Measurements from ENCODE around the gene CARM1.

Gene CARM1

GRCh38 chr19:10927730-10928562 is 56.6 kb downstream of the CARM1 start:
- H3K27ac ChIP-seq (ENCODE audit: low read length, poor library complexity, severe bottlenecking): no peak overlapping the region
- peaks cover 35% of the 10 kb centered on the region for H3K79me1 ChIP-seq (replicated peaks; ENCODE audit: low read length, poor library complexity, severe bottlenecking)
- H3K23ac ChIP-seq (ENCODE audit: low read length in 2 of 2): no peak overlapping the region
- H3K4ac ChIP-seq (ENCODE audit: low read depth in 1 of 2, low read length in 2 of 2): peak overlapping the region; percentile 46 to 69
- H3K9ac ChIP-seq (ENCODE audit: low read length): peak overlapping the region; percentile 92
- 19% methylated on average over 45 of the region's 47 CpGs for WGBS
- peaks cover 28 to 52% of the 10 kb centered on the region in 2 experiments for H3K36me3 ChIP-seq (ENCODE audit: control insufficient read depth in 1 of 2, insufficient read depth in 2 of 2, low read depth in 1 of 2, low read length in 2 of 2)
- H3K27me3 ChIP-seq (ENCODE audit: control insufficient read depth in 1 of 2, insufficient read depth in 1 of 2, low read length in 2 of 2): no peaks in the 10 kb centered on the region
- H3K4me3 ChIP-seq (ENCODE audit: insufficient read depth in 1 of 2, low read depth in 1 of 2, low read length in 2 of 2): peak overlapping the region; percentile 93 to 95
- peaks cover 19% of the 10 kb centered on the region for H3K4me1 ChIP-seq (ENCODE audit: control insufficient read depth, insufficient read depth, low read depth, low read length)
- peak overlapping the region; percentile 36 for H2AFZ ChIP-seq (ENCODE audit: low read depth, low read length)
- peak overlapping the region; percentile 87 for H2AK5ac ChIP-seq (ENCODE audit: low read length, severe bottlenecking)
- H2BK5ac ChIP-seq (ENCODE audit: low read depth, low read length, poor library complexity, severe bottlenecking): no peak overlapping the region
- peak overlapping the region in 1 of 2 experiments; percentile 87 for H3K14ac ChIP-seq (ENCODE audit: low read length in 2 of 2)
- peak overlapping the region; percentile 86 for H4K91ac ChIP-seq (ENCODE audit: low read length)
- H2BK15ac ChIP-seq (ENCODE audit: low read depth, poor library complexity, severe bottlenecking): peak overlapping the region; percentile 39
- peak overlapping the region; percentile 84 for H2BK120ac ChIP-seq (ENCODE audit: low read depth, low read length)
- peak overlapping the region; percentile 99 for H4K8ac ChIP-seq (ENCODE audit: low read length)
- no peak for DNase-seq
- peak overlapping the region; percentile 85 for H3K4me2 ChIP-seq (ENCODE audit: low read length, poor library complexity, severe bottlenecking)
- H3K9me3 ChIP-seq (ENCODE audit: control insufficient read depth, low read length): no peaks in the 10 kb centered on the region
- H2BK12ac ChIP-seq (ENCODE audit: low read length in 2 of 2): peak overlapping the region; percentile 31 to 76
- peak overlapping the region; percentile 45 to 94 for H3K18ac ChIP-seq (ENCODE audit: low read depth in 1 of 2, low read length in 2 of 2)

DNA sequence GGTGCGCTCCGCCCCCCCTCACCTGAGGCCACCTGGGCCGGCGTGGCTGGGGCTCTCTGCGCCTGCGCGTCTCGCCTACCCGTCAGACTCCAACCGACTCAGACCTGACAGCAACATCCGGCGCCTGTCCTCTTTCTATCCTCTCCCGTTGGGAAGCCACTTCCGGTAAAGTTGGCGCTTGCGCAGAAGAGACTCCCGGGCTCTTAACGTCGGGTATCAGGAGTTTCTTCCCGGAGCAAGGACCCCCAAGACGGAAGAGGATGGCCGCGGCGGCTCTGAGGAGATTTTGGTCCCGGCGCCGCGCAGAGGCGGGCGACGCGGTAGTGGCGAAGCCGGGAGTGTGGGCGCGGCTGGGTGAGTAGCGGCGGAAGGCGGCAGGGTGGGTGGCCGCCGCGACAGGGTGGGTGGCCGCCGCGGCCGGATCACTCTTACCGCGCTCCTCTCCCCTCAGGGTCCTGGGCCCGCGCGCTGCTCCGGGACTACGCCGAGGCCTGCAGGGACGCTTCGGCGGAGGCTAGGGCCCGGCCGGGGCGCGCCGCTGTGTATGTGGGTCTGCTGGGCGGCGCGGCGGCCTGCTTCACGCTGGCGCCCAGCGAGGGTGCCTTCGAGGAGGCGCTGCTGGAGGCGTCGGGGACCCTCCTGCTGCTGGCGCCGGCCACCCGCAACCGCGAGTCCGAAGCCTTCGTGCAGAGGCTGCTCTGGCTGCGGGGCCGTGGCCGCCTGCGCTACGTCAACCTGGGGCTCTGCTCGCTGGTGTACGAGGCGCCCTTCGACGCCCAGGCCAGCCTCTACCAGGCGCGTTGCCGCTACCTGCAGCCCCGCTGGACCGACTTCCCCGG is 57.4 kb downstream of the CARM1 start, which contains the start of the genes TIMM29 and YIPF2:
TIMM29 (plus strand) TSS at position 249 of the 839 bp plus-strand sequence; CDS start at position 261, 12 bp downstream.
YIPF2 (minus strand) TSS at position 77 of the 839 bp plus-strand sequence. CDS start 229 bp downstream, outside the sequence.
- H3K9me3 ChIP-seq (ENCODE audit: control insufficient read depth, low read length): no peaks in the 10 kb centered on the region
- H3K23ac ChIP-seq (ENCODE audit: low read length in 2 of 2): peak within 1 kb of the TSS in 1 of 2 experiments; percentile 92
- peak within 1 kb of the TSS; percentile 90 for H4K91ac ChIP-seq (ENCODE audit: low read length)
- whole genome bisulfite sequencing: 1% methylated on average over 58 of the region's 96 CpGs
- H4K8ac ChIP-seq (ENCODE audit: low read length): peak within 1 kb of the TSS; percentile 99
- peak within 1 kb of the TSS; percentile 31 to 76 for H2BK12ac ChIP-seq (ENCODE audit: low read length in 2 of 2)
- H2BK15ac ChIP-seq (ENCODE audit: low read depth, poor library complexity, severe bottlenecking): peak within 1 kb of the TSS; percentile 39
- peak within 1 kb of the TSS; percentile 93 to 95 for H3K4me3 ChIP-seq (ENCODE audit: insufficient read depth in 1 of 2, low read depth in 1 of 2, low read length in 2 of 2)
- H2AFZ ChIP-seq (ENCODE audit: low read depth, low read length): peak within 1 kb of the TSS; percentile 36
- peak within 1 kb of the TSS; percentile 85 to 94 for H3K18ac ChIP-seq (ENCODE audit: low read depth in 1 of 2, low read length in 2 of 2)
- H2BK120ac ChIP-seq (ENCODE audit: low read depth, low read length): peak within 1 kb of the TSS; percentile 84
- H3K14ac ChIP-seq (ENCODE audit: low read length in 2 of 2): peak within 1 kb of the TSS in 1 of 2 experiments; percentile 87
- peak within 1 kb of the TSS; percentile 92 for H3K9ac ChIP-seq (ENCODE audit: low read length)
- peak within 1 kb of the TSS; percentile 91 to 99 for H3K4ac ChIP-seq (ENCODE audit: low read depth in 1 of 2, low read length in 2 of 2)
- peak within 1 kb of the TSS; percentile 87 for H2AK5ac ChIP-seq (ENCODE audit: low read length, severe bottlenecking)
- H3K4me2 ChIP-seq (ENCODE audit: low read length, poor library complexity, severe bottlenecking): peak within 1 kb of the TSS; percentile 98
- no peak within 1 kb of the TSS for H2BK5ac ChIP-seq (ENCODE audit: low read depth, low read length, poor library complexity, severe bottlenecking)
- no peaks in the 10 kb centered on the region for H3K27me3 ChIP-seq (ENCODE audit: control insufficient read depth in 1 of 2, insufficient read depth in 1 of 2, low read length in 2 of 2)
- H3K36me3 ChIP-seq (ENCODE audit: control insufficient read depth in 1 of 2, insufficient read depth in 2 of 2, low read depth in 1 of 2, low read length in 2 of 2): peaks cover 26 to 46% of the 10 kb centered on the region in 2 experiments
- H3K27ac ChIP-seq (ENCODE audit: low read length, poor library complexity, severe bottlenecking): no peak within 1 kb of the TSS
- H3K79me1 ChIP-seq (replicated peaks; ENCODE audit: low read length, poor library complexity, severe bottlenecking): peaks cover 34% of the 10 kb centered on the region
- DNase-seq: peak; percentile 98
- H3K4me1 ChIP-seq (ENCODE audit: control insufficient read depth, insufficient read depth, low read depth, low read length): peaks cover 19% of the 10 kb centered on the region

- Histone ChIP-seq H2AK5ac (ENCODE audit: low read length, severe bottlenecking) (no peak overlapping the region), H2BK120ac (ENCODE audit: low read depth, low read length) (no peak overlapping the region), H3K9me3 (ENCODE audit: control insufficient read depth, low read length) (no peaks in the 10 kb centered on the region), H3K27ac (ENCODE audit: low read length, poor library complexity, severe bottlenecking) (no peak overlapping the region), H2AFZ (ENCODE audit: low read depth, low read length) (no peak overlapping the region), H3K18ac (ENCODE audit: low read depth in 1 of 2, low read length in 2 of 2) (no peak overlapping the region), H3K9ac (ENCODE audit: low read length) (peak overlapping the region; percentile 92), H3K23ac (ENCODE audit: low read length in 2 of 2) (peak overlapping the region in 1 of 2 experiments; percentile 83), H3K4ac (ENCODE audit: low read depth in 1 of 2, low read length in 2 of 2) (peak overlapping the region; percentile 91 to 99), H3K27me3 (ENCODE audit: control insufficient read depth in 1 of 2, insufficient read depth in 1 of 2, low read length in 2 of 2) (no peaks in the 10 kb centered on the region), H2BK15ac (ENCODE audit: low read depth, poor library complexity, severe bottlenecking) (no peak overlapping the region), H2BK5ac (ENCODE audit: low read depth, low read length, poor library complexity, severe bottlenecking) (no peak overlapping the region), H2BK12ac (ENCODE audit: low read length in 2 of 2) (no peak overlapping the region), H3K79me1 (replicated peaks; ENCODE audit: low read length, poor library complexity, severe bottlenecking) (peaks cover 28% of the 10 kb centered on the region), H3K4me1 (ENCODE audit: control insufficient read depth, insufficient read depth, low read depth, low read length) (peaks cover 19% of the 10 kb centered on the region), H3K4me3 (ENCODE audit: insufficient read depth in 1 of 2, low read depth in 1 of 2, low read length in 2 of 2) (peak overlapping the region; percentile 93 to 95), H3K4me2 (ENCODE audit: low read length, poor library complexity, severe bottlenecking) (peak overlapping the region; percentile 98), H4K8ac (ENCODE audit: low read length) (peak overlapping the region; percentile 89), H3K36me3 (ENCODE audit: control insufficient read depth in 1 of 2, insufficient read depth in 2 of 2, low read depth in 1 of 2, low read length in 2 of 2) (peaks cover 20 to 40% of the 10 kb centered on the region in 2 experiments), H3K14ac (ENCODE audit: low read length in 2 of 2) (peak overlapping the region in 1 of 2 experiments; percentile 83), H4K91ac (ENCODE audit: low read length) (no peak overlapping the region)
- 18% methylated on average over 27 of the region's 27 CpGs for WGBS
- DNase-seq: no peak
Observed at GRCh38 chr19:10929402-10929794, 58.0 kb downstream of the CARM1 start.

Measured in mesenchymal stem cell (in vitro differentiated cells and primary cell).